Thoracic aorta endothelial cell (primary cell): Measurements from ENCODE around the gene CCDC69. TPM values are rescaled to one million over a fixed set of nuclear protein-coding genes. Genes with fewer than 3 reads are reported as not detected.

ENCODE experiments used
- total RNA-seq: library from RNA; depleted of rRNA; stranded (reverse); fragments of >200 nt; gene quantifications from 2 replicates; pipeline ENCODE4 v1.2.3, GENCODE V29; 2012

CCDC69 gene, protein sequence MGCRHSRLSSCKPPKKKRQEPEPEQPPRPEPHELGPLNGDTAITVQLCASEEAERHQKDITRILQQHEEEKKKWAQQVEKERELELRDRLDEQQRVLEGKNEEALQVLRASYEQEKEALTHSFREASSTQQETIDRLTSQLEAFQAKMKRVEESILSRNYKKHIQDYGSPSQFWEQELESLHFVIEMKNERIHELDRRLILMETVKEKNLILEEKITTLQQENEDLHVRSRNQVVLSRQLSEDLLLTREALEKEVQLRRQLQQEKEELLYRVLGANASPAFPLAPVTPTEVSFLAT
- 8.4 and 14.6 TPM in 2 replicates for total RNA-seq

DNA sequence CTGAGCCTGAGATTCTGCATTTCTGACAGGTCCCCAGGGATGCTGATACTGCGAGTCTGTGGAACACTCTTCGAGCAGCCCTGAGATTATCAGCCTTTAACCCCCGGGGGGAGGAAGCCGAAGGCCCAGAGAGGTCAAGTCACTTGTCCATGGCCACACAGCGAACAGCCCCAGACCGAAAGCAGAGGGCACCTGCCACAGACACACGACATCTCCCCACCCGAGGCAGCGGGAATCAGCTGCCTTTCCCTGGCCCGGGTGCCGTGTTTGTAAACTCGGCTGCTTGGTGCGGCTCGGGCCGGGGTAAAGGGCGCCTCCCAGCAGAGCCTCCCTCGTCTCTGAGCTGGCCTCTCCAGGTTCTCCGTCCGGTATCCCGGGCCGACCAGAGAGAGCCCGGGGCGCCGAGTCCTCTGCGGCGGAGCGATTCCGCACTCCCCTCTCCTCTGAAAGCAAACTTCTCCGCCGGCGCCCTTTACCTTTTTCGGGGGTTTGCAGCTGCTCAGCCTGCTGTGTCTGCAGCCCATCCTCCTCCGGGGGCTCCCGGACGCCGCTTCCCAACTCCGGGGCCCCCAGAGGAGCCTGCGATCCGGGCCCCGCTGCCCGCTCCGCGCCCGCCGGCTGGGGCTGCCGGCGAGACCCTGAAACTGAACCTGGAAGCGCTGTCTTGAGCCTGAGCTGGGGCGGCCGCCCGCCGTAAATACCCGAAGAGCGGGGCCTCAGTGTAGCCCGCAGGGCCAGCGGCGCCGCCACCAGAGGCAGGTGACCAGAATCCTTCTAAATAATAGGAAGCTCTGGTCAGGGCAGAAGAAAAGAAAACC, at the start of gene CCDC69:
TSS of gene CCDC69 (minus strand) at position 646 of the 818 bp plus-strand sequence. CDS start at position 524, 122 bp downstream.

DNA sequence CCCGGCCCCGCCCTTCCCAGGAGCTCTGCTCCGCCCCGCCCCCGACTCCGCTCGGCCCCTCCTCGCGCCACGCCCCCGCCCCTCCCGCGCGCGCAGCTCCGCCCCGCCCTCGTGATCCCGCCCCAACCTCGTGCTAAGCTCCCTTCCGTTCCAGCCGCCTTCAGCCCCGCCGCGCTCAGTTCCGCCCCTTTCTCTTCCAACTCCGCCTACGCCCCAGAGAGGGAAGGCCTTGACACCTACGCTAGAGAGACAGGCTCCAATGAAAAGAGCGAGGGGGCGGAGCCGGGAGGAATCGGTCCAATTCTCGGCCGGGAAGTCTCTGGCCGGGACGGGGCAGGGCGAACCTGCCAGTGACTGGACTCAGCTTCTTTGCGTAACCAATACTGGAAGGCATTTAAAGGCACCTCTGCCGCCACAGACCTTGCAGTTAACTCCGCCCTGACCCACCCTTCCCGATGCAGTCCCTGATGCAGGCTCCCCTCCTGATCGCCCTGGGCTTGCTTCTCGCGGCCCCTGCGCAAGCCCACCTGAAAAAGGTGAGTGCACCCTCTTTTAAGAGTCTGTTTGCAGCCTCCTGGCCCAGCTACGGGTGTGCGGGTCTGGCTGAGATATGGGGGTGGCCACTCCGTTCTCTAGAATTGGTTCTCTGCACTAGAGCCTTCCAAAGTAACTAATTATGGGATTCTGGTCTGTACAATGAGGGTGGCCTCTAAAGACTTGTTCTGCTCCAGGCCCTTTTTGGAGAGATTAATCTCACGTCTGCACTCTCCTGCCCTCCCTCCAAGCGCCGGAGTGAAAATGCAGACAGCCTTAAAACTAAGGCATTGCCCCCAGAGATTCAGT, 29.1 kb upstream of the CCDC69 start, which contains the start of gene GM2A:
TSS of gene GM2A (plus strand) at position 424 of the 843 bp plus-strand sequence. CDS start at position 456, 32 bp downstream.

DNA sequence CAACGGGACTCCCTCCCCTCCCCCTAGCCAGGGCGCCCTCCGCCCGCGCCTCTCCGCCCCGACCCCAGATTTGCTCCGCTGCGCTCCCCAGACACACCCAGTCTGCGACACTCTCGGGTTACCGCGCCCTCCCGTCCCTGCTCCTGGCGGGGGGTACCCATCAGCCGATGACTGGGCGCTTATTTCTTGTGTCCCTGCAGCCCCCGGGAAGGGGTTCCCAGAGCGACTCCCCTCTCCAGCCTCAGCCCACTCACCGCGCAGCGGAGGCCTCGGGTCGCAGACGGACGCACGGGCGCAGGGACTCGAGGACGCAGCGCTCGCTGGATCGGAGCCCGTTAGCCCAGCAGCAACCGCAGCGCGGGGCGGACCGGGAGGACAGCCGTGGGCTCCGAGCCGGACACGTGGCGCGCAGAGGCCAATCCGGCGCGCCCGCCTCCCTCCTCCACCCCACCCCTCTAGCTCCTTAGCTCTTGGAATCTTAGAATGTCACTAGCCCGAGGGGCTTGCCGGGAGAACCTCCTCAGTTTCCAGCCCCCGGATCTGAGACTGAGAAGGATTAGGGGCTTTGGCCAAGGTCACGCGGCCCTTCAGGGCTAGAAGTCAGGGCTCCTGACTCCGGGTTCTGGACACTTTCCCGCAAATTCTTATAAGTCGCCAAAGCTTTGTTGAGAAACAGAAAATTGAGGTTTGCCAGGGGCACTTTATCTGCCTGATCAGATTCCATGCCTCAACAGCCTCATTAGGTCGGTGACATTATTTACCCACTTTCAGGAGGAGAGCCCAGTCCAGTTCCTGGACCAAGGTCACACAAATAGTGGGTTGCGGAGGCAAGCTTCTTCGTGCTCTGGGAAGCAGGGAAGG, 66.2 kb downstream of the CCDC69 start, which contains the start of gene ANXA6:
TSS of gene ANXA6 (minus strand) at position 354 of the 861 bp plus-strand sequence. CDS start 9,878 bp downstream, outside the sequence.

Other genes with a start within 250 kb of the CCDC69 start
- 4.7 and 15.5 TPM in 2 replicates for gene GPX3, start 203.5 kb downstream of the CCDC69 start, total RNA-seq
- 74.5 and 77.5 TPM in 2 replicates for gene TNIP1, start 143.1 kb downstream of the CCDC69 start, total RNA-seq
- gene ANXA6, start 66.3 kb downstream of the CCDC69 start, total RNA-seq = 221 and 234 TPM in 2 replicates
- gene GM2A, start 29.1 kb upstream of the CCDC69 start, total RNA-seq = 19.5 and 19.9 TPM in 2 replicates
- not detected in 2 replicates for gene SLC36A3, start 79.7 kb upstream of the CCDC69 start, total RNA-seq
- gene SLC36A2, start 123.5 kb upstream of the CCDC69 start, total RNA-seq = not detected in 2 replicates
- gene SLC36A1, start 223.5 kb upstream of the CCDC69 start, total RNA-seq = 7.2 and 8.5 TPM in 2 replicates